Islet of Langerhans (tissue), 1 donor: ENCODE results near the gene FAM193A.
"Not testable (repeated sequence)": the region's sequence is repeated elsewhere in the genome, so short reads cannot be mapped to it uniquely, and the experiment has no call there.

Source experiments
- FAIRE-seq: peaks from one replicate; lab custom pipeline; 2011; peaks lifted over from hg19 to GRCh38; lab: Jason Lieb, UNC

The FAM193A gene, protein sequence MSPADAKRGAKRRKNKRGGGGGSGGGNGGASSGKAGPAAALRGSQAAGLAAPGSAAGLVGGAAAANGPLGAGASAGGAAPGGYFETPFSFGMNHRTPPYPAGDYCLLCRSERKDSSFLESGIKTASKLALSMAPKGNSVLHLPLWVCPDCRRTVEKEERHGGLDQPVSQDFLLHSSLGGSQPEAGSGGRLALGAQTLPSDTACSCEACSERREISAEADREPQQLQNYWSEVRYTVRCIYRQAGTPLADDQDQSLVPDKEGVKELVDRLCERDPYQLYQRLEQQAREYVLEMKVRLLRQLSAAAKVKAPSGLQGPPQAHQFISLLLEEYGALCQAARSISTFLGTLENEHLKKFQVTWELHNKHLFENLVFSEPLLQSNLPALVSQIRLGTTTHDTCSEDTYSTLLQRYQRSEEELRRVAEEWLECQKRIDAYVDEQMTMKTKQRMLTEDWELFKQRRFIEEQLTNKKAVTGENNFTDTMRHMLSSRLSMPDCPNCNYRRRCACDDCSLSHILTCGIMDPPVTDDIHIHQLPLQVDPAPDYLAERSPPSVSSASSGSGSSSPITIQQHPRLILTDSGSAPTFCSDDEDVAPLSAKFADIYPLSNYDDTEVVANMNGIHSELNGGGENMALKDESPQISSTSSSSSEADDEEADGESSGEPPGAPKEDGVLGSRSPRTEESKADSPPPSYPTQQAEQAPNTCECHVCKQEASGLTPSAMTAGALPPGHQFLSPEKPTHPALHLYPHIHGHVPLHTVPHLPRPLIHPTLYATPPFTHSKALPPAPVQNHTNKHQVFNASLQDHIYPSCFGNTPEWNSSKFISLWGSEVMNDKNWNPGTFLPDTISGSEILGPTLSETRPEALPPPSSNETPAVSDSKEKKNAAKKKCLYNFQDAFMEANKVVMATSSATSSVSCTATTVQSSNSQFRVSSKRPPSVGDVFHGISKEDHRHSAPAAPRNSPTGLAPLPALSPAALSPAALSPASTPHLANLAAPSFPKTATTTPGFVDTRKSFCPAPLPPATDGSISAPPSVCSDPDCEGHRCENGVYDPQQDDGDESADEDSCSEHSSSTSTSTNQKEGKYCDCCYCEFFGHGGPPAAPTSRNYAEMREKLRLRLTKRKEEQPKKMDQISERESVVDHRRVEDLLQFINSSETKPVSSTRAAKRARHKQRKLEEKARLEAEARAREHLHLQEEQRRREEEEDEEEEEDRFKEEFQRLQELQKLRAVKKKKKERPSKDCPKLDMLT (N-terminal part only)

DNA sequence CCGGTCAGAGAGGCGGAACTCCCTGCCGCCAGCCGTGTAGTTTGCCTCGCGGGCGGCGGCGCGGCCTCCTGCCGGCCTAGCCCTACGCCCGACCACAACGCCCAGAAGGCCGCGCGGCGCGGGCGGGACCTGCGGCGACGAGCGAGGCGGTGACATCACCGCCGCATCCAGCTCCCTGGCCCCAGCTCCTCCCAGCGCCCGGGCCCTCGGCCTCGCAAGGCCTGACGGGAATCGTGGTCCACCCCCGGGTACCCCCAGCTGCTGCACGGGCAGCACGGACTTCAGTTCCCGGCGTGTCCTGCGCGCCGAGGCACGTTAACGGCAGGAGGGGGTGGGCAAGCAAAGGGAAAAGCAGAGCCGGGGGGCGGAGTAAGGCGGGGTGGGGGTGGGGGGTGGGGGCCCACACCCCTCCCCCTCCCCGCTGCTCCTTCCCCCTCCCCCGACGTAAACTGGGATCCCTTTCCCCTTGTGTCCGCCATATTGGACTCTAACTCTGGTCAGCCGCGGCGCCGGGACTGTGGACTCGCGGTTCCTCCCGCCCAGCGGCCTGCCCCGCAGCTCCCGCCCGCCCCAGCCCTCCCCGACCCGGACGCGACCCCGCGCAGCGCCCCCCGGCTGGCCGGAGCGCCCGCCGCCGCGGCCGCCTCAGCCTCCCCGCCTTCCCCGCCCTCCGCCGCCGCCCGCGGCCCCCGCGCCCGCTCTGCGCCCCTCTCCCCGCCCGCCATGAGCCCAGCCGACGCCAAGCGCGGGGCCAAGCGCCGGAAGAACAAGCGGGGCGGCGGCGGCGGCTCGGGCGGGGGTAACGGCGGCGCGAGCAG is at the start of gene FAM193A:
Gene FAM193A (plus strand): TSS at position 455 of the 818 bp plus-strand sequence. CDS start 269 bp downstream, at position 724.
- FAIRE-seq: no peak

DNA sequence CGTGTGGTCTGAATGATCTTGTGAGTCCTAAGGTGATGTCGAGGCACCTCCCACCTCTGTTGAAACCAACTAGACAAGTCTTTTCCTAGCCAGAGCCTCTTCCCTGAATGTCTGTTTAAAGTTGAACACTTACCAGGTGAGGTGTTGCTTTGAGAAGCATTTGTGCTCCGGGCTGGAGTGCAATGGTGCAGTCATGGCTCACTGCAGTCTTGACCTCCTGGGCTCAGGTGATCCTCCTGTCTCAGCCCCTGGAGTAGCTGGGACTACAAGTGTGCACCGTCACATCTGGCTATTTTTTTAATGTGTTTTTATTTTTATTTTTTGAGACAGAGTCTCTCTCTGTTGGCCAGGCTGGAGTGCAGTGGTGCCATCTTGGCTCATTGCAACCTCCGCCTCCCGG is 49.5 kb upstream of the FAM193A start:
- no peak for FAIRE-seq

DNA sequence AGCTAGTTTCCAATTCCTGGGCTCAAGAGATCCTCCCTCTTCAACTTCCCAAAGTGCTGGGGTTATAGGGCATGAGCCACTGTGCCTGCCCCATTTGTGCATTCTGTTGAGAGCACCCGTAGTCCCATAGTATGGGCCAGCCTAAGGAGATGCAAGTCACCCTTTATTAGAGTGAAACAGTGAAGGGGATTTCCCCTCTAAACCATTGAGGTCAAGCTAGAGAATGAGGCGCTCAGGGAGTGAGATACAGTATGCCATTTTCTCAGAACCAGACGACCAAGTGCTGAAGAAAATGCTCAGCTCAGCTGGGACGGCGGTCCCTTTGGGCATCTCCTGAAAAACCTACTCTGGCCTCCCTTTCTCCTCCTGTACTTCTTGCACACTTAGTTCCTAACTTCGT is 48.8 kb upstream of the FAM193A start:
- FAIRE-seq: no peak

DNA sequence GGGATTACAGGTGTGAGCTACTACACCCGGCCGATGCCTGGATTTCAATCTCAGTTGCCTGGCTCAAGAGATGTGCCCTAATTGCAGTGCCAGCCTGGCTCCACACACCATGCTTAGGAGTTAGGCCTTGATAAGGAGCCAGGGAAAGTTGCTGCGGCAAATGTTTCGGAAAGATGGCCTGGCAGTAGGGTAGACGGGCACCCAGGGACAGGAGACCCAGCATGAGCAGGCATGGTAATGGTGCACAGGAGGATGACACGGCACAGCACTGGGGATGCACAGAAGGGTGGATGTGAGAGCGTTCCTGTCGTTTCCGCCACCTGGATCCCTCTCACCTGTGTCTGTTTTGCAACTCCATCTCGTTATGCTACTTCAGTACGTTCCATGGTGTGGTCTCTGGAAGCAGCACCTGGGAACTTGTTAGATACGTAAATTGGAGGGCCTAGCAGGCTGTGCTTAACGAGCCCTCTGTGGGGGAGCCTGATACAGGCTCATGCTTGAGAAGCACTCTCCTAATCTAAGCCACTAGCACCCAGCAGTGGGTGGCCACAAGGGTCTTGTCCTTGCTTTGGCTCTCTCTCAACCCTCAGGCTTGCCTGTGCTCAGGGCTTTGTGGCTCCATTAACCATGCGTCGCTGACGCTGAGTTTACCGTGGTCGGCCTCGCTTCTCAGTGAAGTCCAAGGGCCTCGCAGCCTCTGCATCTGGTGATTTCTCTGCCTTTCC is 47.2 kb upstream of the FAM193A start:
- no peak for FAIRE-seq

DNA sequence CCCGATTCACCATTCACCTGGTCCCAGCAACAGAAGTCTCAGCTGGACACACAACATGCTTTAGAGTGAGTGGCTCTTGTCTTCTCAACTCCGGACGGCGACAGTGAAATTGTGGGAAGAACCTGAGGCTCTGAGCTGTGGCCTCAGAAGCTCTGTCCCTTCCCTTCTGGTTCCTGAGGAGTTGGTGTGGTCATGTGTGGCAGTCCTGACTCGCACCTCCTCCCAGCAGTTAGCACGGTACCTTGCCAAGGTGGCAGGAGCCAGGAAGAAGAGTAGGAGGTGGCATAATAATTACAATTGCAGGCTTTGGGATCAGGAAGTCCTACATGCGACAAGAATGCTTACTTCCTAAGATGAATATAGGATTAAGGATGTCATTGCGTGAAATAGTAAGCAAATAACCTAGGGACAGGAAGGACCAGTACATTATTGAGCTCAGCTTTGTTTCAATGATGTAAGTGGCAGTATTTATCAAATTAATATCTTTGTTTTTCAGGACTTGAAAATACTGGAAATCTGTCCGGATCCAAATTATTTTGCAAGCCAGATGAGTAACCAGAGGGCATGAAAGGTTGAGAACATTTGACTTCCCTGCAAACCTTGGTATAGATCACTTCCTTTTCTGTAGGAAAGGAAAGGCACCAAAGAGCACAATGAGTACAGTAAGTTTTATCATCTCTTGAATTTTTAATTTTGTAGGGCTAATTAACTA is 46.5 kb upstream of the FAM193A start:
- no peak for FAIRE-seq

DNA sequence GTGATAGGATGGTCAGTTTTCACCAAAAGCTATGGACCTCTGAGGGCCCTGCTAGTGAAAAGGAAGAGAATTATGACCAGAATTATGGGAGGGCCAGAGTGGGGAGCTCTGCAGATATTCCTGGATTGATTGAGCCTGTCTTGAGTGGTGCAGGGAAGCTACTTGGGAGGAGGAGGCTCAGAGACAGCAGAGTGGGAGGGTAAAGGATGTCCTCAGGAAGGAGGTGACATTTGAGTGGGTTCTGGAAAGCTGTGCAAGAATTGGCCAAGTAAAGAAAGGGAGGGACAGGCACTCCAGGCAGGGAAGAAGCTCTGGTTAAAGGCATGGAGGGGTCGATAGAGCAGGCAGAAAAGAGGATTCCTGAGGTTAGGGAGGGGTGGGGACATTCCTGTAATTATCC is 43.5 kb upstream of the FAM193A start:
- FAIRE-seq: no peak

DNA sequence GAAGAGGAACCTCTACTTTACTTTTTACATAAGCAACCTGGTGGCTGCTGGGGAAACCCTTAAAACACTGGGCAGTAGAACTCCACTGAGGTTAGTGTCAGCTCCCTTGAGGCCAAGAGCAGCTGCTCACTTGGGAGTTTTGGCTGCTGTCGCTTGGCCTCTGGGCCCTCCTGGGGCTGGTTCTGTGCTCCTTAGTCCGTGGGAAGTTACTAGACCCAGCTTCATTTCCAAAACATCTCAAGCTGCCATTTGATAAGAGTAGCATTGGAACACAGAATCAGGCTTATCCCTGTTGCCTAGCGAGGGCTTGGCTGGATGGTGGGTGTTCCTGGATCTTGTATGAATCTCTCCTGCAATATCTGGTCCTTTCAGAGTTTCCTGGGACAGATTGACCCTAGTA is 41.5 kb upstream of the FAM193A start:
- FAIRE-seq: no peak

DNA sequence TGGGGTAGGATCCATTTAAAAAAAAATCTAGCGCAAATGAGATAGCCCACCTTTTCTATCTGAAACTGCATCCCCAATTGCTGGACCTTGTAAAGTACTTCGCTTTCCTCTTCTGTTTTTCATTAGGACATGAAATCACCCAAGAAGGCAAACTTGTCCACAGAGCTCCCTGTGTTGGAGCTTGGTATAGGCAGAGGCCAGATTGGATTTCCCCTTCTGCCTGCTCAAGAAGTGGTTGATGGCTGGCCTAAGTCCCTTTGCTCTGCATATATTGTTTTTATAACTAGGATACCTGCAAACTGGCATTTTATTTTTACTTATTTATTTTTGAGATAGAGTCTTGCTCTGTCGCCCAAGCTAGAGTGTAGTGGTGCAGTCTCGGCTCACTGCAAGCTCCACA is 39.1 kb upstream of the FAM193A start:
- FAIRE-seq: no peak

DNA sequence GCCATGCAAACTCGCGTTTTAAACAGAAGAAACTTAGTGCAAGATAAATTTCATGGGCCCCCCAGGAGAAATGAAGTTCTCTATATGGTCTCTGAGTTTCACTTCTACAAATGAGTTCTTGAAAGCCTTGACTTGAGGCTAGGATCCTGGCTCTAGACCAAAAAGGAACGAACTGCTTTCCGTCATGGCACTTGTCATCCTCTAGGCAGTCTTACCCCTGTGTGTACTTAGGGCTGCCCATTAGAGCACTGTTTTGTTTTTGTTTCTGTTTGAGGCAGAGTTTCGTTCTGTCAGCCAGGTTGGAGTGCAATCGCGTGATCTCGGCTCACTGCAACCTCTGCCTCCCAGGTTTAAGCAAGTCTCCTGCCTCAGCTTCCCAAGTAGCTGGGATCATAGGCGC is 38.5 kb upstream of the FAM193A start:
- no peak for FAIRE-seq

DNA sequence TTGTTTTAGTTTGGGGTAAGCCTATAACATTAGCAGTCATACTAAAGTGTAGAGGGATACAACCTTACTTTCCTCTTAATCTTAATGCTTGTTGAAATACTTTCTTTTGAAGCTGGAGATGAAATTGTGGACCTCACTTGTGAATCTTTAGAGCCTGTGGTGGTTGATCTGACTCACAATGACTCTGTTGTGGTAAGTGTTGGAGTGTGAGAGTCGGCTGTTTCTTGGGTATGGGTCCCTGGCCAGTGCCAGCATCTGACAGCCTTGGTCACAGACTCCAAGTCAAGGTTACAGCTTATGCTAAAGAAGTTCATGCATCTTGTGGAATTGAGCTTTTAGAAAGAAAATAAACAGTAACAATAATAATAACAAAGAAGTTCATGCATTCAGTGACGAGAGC is 35.9 kb upstream of the FAM193A start:
- no peak for FAIRE-seq

DNA sequence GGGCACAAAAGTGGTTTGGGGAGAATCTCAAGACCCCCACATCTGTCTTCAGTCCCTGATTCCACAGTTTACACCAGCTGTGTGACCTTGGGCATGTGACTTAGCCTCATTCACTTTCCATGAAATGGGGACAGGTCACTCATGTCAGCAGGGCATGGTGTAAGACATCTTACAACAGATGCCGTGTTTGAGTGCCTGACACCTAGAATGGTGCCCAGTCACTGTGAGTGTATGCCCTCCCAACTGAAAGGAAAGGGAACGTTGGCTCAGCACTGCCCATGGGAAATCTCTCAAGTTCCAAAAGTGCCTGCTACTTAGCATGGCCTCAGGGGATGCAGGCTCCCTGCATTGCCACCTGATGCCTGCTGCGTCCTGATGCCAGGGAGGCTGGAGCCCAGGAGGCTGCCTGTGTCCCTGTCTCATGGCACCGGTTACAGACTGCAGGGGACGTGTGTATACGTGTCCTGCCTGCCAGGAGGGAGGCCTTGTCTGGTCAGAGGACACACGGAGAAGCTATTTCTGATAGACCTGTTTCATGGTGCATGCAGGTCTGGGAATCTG is 35.3 kb upstream of the FAM193A start:
- no peak for FAIRE-seq

DNA sequence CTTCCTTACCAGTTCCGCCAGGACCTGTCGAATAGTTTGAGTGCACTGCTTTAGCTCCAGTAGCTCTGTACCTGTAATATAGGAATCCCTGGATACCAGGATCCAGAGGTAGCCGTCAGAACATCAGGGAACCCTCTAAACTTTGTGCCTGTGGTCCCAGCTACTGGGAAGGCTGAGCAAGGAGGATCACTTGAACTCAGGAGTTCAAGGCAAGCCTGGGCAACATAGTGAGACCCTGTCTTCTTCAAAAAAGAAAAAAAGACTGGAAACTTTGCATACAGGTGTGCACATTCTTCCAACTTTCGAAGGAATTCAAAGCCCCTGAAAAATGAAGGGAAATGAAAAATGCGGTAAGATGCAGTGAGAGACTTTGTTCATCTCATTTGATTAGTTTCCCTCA is 32.6 kb upstream of the FAM193A start:
- FAIRE-seq: no peak

DNA sequence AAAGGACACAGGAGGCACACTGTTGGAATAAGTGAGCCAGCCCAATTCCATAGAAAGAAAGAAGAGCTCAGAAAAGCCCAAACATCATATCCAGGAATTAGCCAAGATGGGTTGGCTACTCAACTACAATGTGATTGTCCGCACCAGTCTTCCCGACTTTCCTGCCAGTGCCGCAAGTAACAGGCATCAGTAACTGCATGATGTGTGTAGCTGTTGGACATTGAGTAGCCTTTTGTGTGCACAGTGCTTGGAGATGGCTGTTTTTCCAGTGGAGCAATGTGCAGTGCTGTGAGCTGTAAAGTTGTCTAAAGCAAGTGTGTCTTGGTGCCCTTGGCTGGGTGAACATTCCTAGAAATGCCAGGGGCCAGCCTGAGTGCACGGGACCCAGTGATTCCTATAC is 29.2 kb upstream of the FAM193A start:
- no peak for FAIRE-seq

DNA sequence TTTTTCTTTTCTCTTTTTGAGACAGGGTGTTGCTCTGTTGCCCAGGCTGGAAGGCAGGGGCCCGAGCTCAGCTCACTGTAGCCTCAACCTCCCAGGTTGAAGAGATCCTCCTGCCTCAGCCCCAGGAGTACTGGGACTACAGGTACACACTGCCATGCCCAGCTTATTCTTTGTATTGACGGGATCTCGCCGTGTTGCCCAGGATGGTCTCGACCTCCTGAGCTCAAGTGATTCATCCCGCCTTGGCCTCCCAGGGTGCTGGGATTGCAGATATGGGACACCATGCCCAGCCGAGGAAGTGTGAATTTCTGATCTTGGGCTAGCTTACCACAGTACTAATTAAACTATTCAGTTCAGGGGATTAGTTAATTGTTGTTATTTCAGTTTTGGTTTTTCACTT is 28.6 kb upstream of the FAM193A start:
- FAIRE-seq: no peak

DNA sequence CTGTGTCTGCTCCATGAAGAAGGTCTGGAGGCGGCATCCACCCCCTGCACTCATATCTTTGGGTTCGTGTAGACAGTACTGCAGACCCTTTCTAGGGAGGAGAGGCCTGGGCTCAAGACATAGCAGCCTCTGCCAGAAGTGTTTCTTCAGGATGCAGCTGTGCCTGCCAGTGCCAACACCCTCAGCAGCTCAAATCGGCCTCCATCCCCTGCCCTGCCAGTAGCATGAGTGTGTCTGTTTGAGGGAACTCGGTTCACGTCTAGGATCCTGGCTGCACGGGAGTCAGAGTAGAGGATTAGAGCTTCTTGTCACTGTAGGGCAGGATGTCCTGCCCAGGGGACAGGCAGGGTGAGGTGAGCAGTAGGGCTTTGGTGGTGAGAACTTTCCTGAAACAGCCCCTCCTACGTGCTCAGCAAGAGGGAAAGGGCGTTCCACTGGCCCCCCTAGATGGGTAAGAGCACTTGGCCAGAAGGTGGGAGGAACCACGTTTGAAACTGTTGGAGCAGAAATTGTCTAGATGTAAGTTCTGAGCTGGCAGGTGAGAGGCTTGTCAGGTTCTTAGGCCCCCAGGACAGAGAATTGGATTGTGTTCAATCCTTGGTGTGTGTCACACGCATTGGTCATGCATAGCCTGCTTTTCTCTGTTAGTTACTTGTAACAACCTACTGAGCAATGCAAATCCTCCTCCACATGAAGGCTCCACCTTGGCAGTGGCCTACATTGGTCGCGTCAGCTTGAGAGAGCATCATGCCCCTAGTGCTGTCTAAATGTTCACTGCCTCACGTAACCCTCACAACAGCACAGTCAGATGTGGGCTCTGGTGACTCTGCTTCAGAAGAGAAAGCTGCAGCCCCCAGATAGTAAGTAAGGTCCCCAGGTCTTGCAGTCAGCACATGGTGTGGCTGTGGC is 25.8 kb upstream of the FAM193A start:
- FAIRE-seq: no peak

DNA sequence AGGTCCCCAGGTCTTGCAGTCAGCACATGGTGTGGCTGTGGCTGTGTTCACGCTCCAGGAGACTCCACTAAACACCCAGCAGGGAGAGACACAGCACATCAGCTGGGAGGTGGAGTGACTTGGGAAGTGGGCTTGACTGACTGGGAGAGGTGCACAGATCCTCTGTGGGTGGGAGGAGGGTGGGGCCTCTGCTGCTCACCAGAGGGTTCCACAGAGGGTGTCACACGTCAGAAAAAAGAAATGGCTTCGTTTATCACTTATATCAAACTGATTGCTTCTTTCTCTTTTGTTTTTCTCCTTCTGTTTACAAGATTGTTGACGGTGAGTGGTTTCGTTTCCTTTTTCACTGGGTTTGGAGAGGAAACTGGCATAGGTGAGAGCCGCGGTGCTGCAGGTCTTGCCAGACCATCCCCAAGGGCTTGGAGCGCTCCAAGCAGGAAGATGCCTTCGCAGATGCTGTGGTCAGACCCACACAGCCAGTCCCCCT is 24.8 kb upstream of the FAM193A start:
- FAIRE-seq: no peak

DNA sequence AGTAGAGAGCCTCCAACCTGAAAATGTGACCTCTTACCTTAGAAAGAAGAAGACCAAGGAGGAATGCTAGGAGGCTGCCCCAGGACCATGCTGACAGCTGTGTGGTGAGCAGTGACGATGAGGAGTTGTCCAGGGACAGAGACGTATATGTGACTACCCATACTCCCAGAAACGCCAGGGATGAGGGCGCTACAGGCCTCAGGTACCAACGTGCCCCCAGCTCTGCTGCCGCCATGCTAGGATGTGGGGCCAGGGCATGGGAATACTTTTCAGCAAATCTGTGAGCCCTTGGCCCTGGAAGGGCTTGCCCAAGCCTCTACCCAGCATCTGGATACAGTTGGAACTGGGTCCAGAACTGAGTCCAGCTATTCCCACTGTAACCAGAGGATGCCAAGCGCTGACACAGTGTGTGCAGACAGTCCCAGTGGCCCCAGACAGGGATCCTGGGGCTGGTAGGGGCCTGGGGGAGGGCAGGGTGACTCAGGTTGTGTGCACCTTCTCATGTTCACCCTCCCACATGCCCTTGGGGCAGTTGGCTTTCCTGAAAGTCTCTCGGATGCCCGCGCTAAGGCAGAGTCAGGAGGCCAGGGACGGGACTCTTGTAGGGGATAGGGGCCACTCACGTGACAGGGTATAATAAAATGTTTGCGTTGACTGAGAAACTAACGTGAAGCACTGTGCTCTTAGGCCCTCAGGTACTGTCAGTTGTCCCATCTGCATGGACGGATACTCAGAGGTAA is 23.9 kb upstream of the FAM193A start:
- FAIRE-seq: no peak

DNA sequence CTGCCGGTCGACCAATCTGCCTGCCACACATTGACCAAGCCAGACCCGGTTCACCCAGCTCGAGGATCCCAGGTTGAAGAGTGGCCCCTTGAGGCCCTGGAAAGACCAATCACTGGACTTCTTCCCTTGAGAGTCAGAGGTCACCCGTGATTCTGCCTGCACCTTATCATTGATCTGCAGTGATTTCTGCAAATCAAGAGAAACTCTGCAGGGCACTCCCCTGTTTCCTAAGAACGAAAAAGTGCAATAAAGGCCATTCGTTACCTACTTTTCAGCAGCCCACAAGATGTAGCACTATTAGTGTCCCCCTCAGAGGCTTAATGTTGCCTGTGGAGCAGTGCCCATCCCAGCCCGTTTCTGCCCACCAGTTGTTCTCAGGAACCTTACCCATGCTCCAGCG is 22.3 kb upstream of the FAM193A start:
- not testable (repeated sequence) for FAIRE-seq
